Hematopoietic multipotent progenitor cell treated with erythropoietin and hydrocortisone succinate and interleukin-3 and kit ligand, for 6 days (in vitro differentiated cells): ENCODE results near the gene PAK2.
"Not testable (repeated sequence)": the region's sequence is repeated elsewhere in the genome, so short reads cannot be mapped to it uniquely, and the experiment has no call there.

Experiments used
- DNase-seq: peaks from one replicate; pipeline ENCODE4 v3.0.0-alpha.2; 2015

PAK2 gene

DNA sequence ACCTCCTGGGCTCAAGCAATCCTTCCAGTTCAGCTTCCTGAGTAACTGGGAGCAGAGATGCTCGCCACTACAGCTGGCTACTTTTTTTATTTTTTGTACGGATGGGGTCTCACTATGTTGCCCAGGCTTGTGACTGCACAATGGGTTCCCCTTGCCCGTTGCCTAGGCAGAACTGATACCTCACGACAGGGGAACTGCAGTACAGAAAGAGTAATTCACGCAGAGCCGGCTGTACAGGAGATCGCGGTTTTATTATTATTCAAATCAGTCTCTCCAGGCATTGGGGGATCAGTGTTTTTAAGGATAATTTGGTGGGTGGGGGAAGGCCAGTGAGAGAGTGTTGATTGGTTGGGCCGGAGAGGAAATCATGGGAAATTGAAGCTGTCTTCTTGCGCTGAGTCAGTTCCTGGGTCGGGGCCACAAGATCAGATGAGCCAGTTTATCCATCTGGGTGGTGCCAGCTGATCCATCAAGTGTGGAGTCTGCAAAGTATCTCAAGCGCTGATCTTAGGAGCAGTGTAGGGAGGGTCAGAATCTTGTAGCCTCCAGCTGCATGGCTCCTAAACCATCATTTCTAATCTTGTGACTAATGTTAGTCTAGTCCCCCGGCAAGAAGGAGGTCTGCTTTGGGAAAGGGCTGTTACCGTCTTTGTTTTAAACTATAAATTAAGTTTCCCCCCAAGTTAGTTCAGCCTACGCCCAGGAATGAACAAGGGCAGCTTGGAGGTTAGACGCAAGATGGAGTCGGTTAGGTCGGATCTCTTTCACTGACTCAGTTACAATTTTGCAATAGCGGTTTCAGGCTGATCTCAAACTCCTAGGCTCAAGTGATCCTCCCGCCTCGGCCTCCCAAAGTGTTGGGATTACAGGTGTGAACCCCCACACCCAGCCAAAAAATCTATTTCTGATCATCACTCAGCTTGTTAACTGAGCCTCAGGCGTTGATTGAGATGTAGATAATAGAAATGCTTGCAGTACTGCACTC lies 104.9 kb downstream of the PAK2 start:
- DNase-seq = not testable (repeated sequence)

DNA sequence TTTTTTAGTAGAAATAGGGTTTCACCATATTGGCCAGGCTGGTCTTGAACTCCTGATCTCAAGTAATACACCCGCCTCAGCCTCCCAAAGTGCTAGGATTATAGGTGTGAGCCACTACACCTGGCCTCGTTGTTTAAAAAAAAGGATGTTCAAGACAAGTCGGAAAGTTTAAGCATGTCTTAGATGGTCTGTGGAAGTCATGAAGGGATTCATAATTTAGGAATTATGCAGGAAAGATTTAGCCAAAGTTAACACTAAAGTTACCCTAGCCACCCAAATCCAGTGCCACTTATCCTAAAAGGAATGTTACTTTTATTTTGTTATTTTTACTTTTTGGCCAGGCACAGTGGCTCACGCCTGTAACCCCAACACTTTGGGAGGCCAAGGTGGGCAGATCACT lies 108.7 kb downstream of the PAK2 start:
- DNase-seq = not testable (repeated sequence)

DNA sequence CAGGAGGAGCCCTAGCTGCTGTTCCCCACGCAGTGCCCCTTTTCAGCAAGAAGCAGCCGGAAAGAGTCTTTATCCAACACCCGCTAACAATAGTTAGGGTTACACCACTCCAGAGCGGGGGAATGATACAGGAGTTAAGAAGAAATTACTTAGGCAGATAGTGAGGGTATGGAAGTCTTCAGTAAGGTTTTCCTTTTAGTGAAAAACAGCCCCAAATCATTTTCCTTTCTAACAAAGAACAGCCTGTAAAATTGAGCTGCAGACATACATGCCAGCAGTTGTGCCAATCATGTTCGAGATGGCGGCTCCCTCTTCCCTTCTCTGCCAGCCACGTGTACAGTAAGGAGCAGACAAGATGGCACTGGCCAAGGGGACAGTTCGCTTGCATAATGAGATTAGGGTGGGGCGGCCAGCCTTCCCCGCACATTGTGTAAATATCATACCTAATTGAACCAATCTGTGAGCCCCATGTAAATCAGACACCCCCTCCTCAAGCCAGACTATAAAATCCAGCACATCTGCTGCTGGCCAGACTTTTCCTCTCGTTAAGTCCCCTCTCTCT lies 109.6 kb downstream of the PAK2 start:
- no peak for DNase-seq

DNA sequence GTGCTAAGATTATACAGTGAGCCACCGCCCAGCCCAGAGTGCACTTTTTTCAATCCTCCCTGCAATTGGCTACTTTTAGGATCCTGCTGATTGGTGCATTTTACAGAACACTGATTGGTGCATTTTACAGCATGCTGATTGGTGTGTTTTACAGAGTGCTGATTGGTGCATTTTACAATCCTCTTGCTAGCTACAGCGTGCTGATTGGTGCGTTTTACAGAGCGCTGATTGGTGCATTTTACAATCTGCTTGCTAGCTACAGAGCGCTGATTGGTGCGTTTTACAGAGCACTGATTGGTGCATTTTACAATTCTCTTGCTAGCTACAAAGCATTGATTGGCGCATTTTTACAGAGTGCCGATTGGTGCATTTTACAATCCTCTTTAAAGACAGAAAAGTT lies 123.3 kb downstream of the PAK2 start:
- DNase-seq = not testable (repeated sequence)

DNA sequence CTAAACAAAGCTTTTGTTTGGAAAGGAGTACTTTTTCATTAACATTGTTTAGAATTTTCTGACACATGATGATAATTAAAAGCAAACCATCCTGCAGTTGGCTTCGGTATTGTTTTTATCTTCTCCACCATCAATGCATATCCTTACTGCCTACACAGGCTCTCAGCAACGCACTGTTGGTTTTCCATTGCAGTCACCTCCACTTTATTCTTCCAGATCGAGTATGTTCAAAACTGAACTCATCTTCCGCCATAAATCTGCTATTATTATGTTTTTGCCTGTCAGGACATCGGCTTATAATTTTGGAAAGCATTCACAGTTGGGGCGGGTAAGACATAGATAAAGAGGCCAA lies 127.5 kb downstream of the PAK2 start:
- DNase-seq = no peak

DNA sequence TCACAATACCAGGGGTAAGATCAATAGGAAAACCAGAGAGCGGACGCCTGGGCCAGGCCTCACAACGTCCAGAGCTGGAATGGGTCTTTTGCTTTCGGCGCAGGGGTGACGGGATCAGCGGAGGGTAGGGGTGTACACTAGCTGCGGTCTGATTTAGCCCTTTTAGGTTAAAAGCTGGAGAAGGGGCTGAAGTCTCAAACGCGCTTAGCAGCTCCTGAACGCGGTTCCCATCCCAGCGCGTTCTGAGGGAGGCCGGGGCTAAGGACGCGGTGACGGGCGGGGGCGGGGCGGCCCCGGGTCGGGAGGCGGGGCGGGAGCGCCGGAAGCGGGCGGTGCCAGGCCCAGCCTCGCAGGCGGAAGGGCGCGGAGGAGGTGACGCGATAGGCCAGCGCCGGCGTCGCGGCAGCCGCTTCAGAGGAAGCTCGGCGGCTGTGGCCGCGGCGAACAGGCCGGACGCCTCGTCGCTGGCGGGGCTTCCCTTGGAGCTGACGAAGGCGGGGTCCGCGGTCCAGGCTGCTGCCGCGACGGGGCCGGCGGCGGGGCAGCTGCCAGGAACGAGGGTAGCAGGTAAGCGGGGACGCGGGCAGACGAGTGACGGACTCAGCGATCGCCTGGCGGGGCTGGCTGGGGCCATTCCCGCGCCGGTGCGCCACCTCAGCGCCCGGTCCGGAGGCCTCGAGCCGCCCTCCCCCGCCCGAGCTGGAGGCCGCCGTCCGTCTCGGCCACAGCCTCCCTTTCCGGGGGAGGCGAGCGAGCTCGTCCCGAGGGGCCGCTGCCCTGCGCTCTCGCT lies 128.0 kb downstream of the PAK2 start, which contains the start of gene SENP5:
TSS of gene SENP5 (plus strand) at position 414 of the 790 bp plus-strand sequence. CDS start 17,262 bp downstream, outside the sequence.
- peak; percentile 95 for DNase-seq

DNA sequence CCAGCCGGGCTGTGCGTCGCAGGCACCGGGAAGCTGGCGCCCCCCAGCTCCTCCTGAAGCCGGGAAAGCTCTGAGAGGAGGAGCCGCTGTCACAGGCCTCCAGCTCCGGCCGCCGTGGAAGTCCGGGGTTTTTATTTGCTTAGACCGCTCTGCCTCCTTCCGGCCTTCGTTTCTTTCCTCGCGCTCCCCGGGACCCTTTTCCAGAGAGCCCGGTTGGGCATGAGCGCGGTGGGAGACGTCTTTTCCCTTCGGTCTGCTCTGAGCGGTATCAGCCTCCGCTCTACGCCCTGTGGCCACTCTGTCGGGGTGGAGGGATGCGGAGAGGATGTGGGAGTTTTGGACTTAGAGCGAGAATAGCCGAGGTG lies 128.6 kb downstream of the PAK2 start:
- DNase-seq = peak; percentile 58

DNA sequence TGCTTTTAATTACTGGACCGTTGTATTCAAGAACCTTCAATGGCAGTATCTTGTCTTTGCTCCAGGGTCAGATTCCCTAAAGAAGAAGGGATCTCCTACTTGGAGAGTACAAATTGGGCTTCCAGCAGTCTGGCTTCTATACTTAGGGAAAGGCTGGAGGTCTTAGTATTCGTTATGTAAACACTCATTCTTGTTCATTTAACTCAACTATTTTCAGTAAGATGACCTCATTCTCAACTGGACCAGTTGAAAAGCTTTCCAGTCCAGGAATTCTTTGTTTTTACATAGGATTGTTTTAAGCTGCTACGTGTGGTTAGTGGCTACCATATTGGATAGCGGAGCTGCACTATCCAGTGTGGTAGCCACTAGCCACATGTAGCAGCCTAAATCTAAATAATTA lies 132.7 kb downstream of the PAK2 start:
- DNase-seq = no peak

DNA sequence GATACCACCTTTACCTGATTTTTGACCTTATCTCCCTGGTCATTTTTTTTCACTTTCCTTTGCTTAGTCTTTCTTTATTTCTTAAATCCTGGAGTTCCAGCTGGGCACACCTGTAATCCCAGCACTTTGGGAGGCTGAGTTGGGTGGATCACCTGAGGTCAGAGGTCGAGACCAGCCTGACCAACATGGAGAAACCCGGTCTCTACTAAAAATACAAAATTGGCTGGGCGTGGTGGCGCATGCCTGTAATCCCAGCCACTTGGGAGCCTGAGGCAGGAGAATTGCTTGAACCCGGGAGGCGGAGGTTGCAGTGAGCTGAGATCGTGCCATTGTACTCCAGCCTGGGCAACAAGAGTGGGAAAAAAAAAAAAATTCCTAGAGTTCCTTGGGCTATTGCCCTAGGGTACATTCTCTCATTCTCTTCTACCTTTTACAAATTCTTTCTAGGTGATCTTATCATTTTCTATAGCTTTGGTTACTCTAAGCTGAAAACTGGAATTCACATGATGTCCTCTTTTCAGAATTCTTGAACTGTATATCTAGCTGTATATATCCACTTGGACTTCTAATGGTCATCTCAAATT lies 134.9 kb downstream of the PAK2 start:
- DNase-seq = not testable (repeated sequence)

DNA sequence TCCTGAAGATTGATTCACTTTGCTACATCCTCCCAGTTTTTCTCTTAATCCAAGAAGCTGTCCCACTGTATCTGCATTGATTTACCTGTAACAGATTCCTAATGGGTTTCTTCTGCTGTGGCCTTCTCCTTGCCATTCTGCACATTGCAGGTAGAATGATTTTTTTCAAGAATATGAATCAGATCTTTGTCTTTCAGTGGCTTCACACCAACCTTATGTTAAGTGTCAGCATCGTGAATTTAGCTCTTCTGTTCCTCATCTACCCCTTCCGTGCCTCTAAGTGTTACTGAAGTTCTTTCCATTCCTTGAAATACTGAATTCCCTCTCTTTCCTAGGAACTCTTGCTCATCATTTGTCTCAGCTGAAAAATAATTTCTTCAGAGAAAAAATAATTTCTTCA lies 135.6 kb downstream of the PAK2 start:
- no peak for DNase-seq
